ENCODE measurements around the gene MTHFS. TPM values are rescaled to one million over a fixed set of nuclear protein-coding genes. Genes with fewer than 3 reads are reported as not detected.

The MTHFS gene
- total RNA-seq (10 to 100 TPM in 2 of 5 donors, 1 to 10 TPM in 1, not detected in 2; 5.7 to 31.0 (median 17.9) TPM), polyA plus RNA-seq (100 to 1,000 TPM in 1 of 3 donors, 10 to 100 TPM in 2; 65.1 to 101 (median 86.7) TPM)
- long read RNA-seq, donor 1, transcript MTHFS-201 (3 exons, 907 nt) = major isoform, 16 of 23 reads
- long read RNA-seq, donor 1, partial matches to known transcripts = 0 of 23 reads
- long read RNA-seq, donor 1, other reads (novel, unspliced or antisense) = 7 of 23 reads
- long read RNA-seq, donor 2, transcript MTHFS-201 (3 exons, 907 nt) = major isoform, 30 of 36 reads
- long read RNA-seq, donor 2, partial matches to known transcripts = 0 of 36 reads
- long read RNA-seq, donor 2, other reads (novel, unspliced or antisense) = 6 of 36 reads
- long read RNA-seq, donor 3, transcript MTHFS-201 (3 exons, 907 nt) = major isoform, 13 of 14 reads
- long read RNA-seq, donor 3, partial matches to known transcripts = 0 of 14 reads
- long read RNA-seq, donor 3, other reads (novel, unspliced or antisense) = 0 of 14 reads
- long read RNA-seq, donor 4, partial matches to known transcripts = 0 of 2 reads
- long read RNA-seq, donor 4, other reads (novel, unspliced or antisense) = 0 of 2 reads
- long read RNA-seq, donor 5, transcript MTHFS-201 (3 exons, 907 nt) = major isoform, 15 of 17 reads
- long read RNA-seq, donor 5, partial matches to known transcripts = 0 of 17 reads
- long read RNA-seq, donor 5, other reads (novel, unspliced or antisense) = 0 of 17 reads
- long read RNA-seq, donor 6, transcript MTHFS-201 (3 exons, 907 nt) = major isoform, 49 of 80 reads
- long read RNA-seq, donor 6, partial matches to known transcripts = 6 of 80 reads
- long read RNA-seq, donor 6, other reads (novel, unspliced or antisense) = 23 of 80 reads
- long read RNA-seq, donor 7, transcript MTHFS-201 (3 exons, 907 nt) = major isoform, 31 of 41 reads
- long read RNA-seq, donor 7, partial matches to known transcripts = 0 of 41 reads
- long read RNA-seq, donor 7, other reads (novel, unspliced or antisense) = 10 of 41 reads
- long read RNA-seq, donor 8, transcript MTHFS-201 (3 exons, 907 nt) = major isoform, 23 of 23 reads
- long read RNA-seq, donor 8, partial matches to known transcripts = 0 of 23 reads
- long read RNA-seq, donor 8, other reads (novel, unspliced or antisense) = 0 of 23 reads
- long read RNA-seq, donor 9, transcript MTHFS-201 (3 exons, 907 nt) = major isoform, 16 of 21 reads
- long read RNA-seq, donor 9, partial matches to known transcripts = 0 of 21 reads
- long read RNA-seq, donor 9, other reads (novel, unspliced or antisense) = 5 of 21 reads
- long read RNA-seq, donor 10, transcript MTHFS-201 (3 exons, 907 nt) = major isoform, 8 of 13 reads
- long read RNA-seq, donor 10, partial matches to known transcripts = 0 of 13 reads
- long read RNA-seq, donor 10, other reads (novel, unspliced or antisense) = 5 of 13 reads

DNA sequence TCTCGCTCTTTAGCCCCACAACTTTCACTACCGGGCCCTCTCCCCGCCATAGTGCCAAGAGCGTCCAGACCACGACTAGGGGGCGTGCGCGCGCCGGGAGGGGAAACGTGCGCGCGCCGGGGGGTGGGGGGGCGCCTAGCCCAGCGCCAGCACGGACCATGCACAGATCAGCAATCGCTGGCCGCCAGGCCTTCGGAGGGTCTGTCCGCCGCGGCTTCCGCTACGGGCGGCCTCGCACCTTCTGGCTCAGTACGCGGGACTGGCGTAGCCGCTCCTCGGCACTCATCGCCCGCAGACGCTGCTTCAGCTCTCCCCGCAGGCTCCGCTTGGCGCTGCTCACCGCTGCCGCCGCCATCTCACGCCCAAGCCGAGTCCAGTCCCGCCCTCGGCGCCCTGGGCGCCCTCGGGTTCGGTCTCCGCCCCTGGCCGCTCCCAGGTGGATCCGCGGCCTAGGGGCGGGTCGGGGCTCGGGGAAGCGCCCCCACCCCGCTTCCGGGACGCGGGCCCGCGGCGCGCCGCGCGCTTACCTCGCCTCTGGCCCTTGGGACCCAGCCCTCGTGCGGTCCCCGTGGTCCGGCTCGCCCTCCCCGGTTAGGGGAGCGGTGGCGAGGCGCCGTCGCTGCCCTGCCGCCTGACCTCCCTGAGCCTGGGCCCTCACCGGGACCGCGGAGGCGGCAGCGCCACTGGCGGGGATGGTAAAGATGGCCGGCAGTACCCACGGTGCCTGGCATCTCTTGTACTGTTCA is at the start of gene MTHFS:
MTHFS (minus strand) TSS at position 381 of the 746 bp plus-strand sequence; CDS start at position 355, 26 bp downstream.
- peak within 1 kb of the TSS; percentile 88 to 99 (median 98) for H3K27ac ChIP-seq
- peak within 1 kb of the TSS; percentile 63 to 85 (median 66) for H3K4me3 ChIP-seq
- no peaks in the 10 kb centered on the region for H3K9me3 ChIP-seq
- TF ChIP-seq EP300 (IDR thresholded peaks at IDR 0.05) = no peak
- TF ChIP-seq POLR2A (IDR thresholded peaks at IDR 0.05) = peak in 1 of 4 donors; percentile 28
- TF ChIP-seq POLR2AphosphoS5 (IDR thresholded peaks at IDR 0.05) = peak; percentile 13 to 61 (median 59)
- TF ChIP-seq, protein P1, sequence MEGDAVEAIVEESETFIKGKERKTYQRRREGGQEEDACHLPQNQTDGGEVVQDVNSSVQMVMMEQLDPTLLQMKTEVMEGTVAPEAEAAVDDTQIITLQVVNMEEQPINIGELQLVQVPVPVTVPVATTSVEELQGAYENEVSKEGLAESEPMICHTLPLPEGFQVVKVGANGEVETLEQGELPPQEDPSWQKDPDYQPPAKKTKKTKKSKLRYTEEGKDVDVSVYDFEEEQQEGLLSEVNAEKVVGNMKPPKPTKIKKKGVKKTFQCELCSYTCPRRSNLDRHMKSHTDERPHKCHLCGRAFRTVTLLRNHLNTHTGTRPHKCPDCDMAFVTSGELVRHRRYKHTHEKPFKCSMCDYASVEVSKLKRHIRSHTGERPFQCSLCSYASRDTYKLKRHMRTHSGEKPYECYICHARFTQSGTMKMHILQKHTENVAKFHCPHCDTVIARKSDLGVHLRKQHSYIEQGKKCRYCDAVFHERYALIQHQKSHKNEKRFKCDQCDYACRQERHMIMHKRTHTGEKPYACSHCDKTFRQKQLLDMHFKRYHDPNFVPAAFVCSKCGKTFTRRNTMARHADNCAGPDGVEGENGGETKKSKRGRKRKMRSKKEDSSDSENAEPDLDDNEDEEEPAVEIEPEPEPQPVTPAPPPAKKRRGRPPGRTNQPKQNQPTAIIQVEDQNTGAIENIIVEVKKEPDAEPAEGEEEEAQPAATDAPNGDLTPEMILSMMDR (IDR thresholded peaks at IDR 0.05) = peak in 4 of 7 experiments; percentile 18 to 59 (median 35)
- intact Hi-C loops (cut with DNase I; ENCODE audit: low total_unique reads) = no loop called here
- H3K4me1 ChIP-seq = peaks cover 10 to 36% (median 18%) of the 10 kb centered on the region in 4 donors
- WGBS, 5 donors = 0 to 2% (median 0%) methylated on average over 22 to 90 of the region's 90 CpGs
- H3K27me3 ChIP-seq = no peaks in the 10 kb centered on the region
- H3K36me3 ChIP-seq = peaks cover 0 to 11% (median 4%) of the 10 kb centered on the region in 4 donors
- DNase-seq = peak; percentile 81 to 95

DNA sequence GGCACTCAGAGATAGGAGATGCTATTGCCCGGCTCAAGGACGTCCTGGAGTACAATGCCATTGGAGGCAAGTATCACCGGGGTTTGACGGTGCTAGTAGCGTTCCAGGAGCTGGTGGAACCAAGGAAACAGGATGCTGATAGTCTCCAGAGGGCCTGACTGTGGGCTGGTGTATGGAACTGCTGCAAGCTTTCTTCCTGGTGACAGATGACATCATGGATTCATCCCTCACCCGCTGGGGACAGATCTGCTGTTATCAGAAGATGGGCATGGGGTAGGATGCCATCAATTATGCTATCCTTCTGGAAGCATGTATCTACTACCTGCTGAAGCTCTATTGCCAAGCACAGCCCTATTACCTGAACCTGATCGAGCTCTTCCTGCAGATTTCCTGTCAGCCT is 47.8 kb upstream of the MTHFS start:
- peaks cover 0 to 9% (median 0%) of the 10 kb centered on the region in 3 donors for H3K27me3 ChIP-seq
- no peak overlapping the region for H3K27ac ChIP-seq
- DNase-seq = no peak
- H3K9me3 ChIP-seq = no peaks in the 10 kb centered on the region
- H3K4me3 ChIP-seq = no peak overlapping the region
- WGBS, 5 donors = 83 to 91% (median 89%) methylated on average over 6 to 7 of the region's 7 CpGs
- no peak for TF ChIP-seq POLR2A (IDR thresholded peaks at IDR 0.05)
- no peak for TF ChIP-seq EP300 (IDR thresholded peaks at IDR 0.05)
- TF ChIP-seq, protein P1 (IDR thresholded peaks at IDR 0.05) = no peak
- no peak for TF ChIP-seq POLR2AphosphoS5 (IDR thresholded peaks at IDR 0.05)
- H3K36me3 ChIP-seq = no peaks in the 10 kb centered on the region
- intact Hi-C loops (cut with DNase I; ENCODE audit: low total_unique reads) = no loop called here
- H3K4me1 ChIP-seq = no peaks in the 10 kb centered on the region

DNA sequence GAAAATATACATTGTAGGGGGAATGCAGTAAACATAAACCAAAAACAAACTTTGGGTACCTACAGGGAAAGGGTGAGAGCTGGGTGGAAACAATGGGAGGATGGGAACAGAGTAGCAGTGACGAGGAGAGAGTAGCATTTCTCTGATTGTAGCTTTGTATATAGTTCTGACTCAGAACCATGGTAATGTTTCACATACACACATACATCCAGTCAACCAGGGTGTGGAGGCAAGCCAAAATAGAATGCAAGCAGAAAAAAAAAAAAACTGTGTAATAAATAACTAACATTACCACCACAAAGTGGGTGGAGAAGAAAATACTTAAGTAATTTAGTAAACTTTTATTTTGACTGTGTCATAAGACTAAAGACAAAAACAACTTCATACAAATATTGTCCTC is 47.0 kb upstream of the MTHFS start:
- Histone ChIP-seq H3K27ac (no peak overlapping the region), H3K4me3 (no peak overlapping the region), H3K4me1 (no peaks in the 10 kb centered on the region), H3K27me3 (peaks cover 0 to 9% (median 0%) of the 10 kb centered on the region in 3 donors), H3K9me3 (no peaks in the 10 kb centered on the region), H3K36me3 (no peaks in the 10 kb centered on the region)
- intact Hi-C loops (cut with DNase I; ENCODE audit: low total_unique reads) = no loop called here
- no peak for DNase-seq
- 41 to 48% (median 46%) methylated on average over 1 of the region's 1 CpG for WGBS, 5 donors
- TF ChIP-seq EP300 (IDR thresholded peaks at IDR 0.05) (no peak), POLR2A (IDR thresholded peaks at IDR 0.05) (no peak), POLR2AphosphoS5 (IDR thresholded peaks at IDR 0.05) (no peak)
- TF ChIP-seq, protein P1 (IDR thresholded peaks at IDR 0.05) = no peak
